HepG2 (cell line): ENCODE results near the gene MED12L. TPM values are rescaled to one million over a fixed set of nuclear protein-coding genes. Genes with fewer than 3 reads are reported as not detected.
A peak's percentile ranks its signal among the peaks of the same experiment; 100 is the strongest.

Experiments used
- ATAC-seq: fragments of 200-7000 bp; cut with Tn5 transposase; 3 replicates; pipeline ENCODE4 v1.9.1; 2020; ENCODE audit warnings: mild to moderate bottlenecking, moderate library complexity
- BruUV-seq: library from RNA; stranded (reverse); fragments of 400-500 nt; replicated peaks from 2 replicates; lab custom pipeline; 2021; lab: Mats Ljungman, UMichigan
- CTCF ChIA-PET: fragments of 300-600 bp; formaldehyde crosslinking; extraction: SDS; loops from one replicate; lab custom pipeline; 2021; ENCODE audit warnings: low total read pairs, inconsistent platforms, low intra/inter-chr PET ratio; lab: Yijun Ruan, JAX
- POLR2A ChIA-PET: fragments of 350-600 bp; sonication (Branson Sonifier 250); formaldehyde crosslinking; loops from one replicate; lab custom pipeline; 2020; ENCODE audit warnings: antibody characterized with exemption, inconsistent platforms; lab: Yijun Ruan, JAX
- DNase-seq: peaks from one replicate; pipeline ENCODE4 v3.0.0-alpha.2; 2015; ENCODE audit warnings: low spot score
- FAIRE-seq: peaks from 3 replicates; lab custom pipeline; 2011; peaks lifted over from hg19 to GRCh38; lab: Jason Lieb, UNC
- H2AFZ ChIP-seq: one replicate; pipeline ENCODE4 v1.6.1; 2011; ENCODE audit warnings: low read length, inconsistent platforms
- H3K27ac ChIP-seq: fragments of 300-600 bp; 3 replicates; pipeline ENCODE4 v1.8.0; 2011; ENCODE audit warnings: mixed run types, mild to moderate bottlenecking, mixed read lengths, low read length, inconsistent platforms; ENCODE audit not compliant: insufficient read depth; ENCODE audit errors: extremely low read length
- H3K27me3 ChIP-seq, 2 experiments: fragments of 200-600 bp in 1 of 2; 2 replicates in 1 of 2; 3 replicates in 1 of 2; pipeline versions ENCODE4 v1.6.0 to v1.8.0; 2011; ENCODE audit warnings: low read length in 2 of 2, mild to moderate bottlenecking in 2 of 2, moderate library complexity in 2 of 2, inconsistent platforms in 1 of 2; ENCODE audit not compliant: insufficient read depth in 2 of 2, control insufficient read depth in 1 of 2
- H3K36me3 ChIP-seq, 2 experiments: fragments of 200-600 bp in 1 of 2; replicated peaks in 1 of 2; 2 replicates in 1 of 2; 3 replicates in 1 of 2; pipeline versions ENCODE4 v1.5.1 to v1.8.0; 2011; ENCODE audit warnings: low read length in 2 of 2, inconsistent platforms in 1 of 2; ENCODE audit not compliant: insufficient read depth in 2 of 2, control insufficient read depth in 1 of 2
- H3K4me1 ChIP-seq: 2 replicates; pipeline ENCODE4 v1.5.1; 2012; ENCODE audit warnings: low read length, inconsistent platforms; ENCODE audit not compliant: insufficient read depth
- H3K4me2 ChIP-seq: 2 replicates; pipeline ENCODE4 v1.6.0; 2011; ENCODE audit warnings: low read depth, low read length, inconsistent platforms
- H3K4me3 ChIP-seq, 3 experiments: fragments of 200-600 bp in 1 of 3; sonication (generic), shearing (Covaris generic) in 1 of 3; replicated peaks in 1 of 3; 2 replicates each; pipeline ENCODE4 v1.5.1; 2011 to 2016; ENCODE audit warnings: low read length in 3 of 3, inconsistent platforms in 2 of 3, low read depth in 2 of 3, mild to moderate bottlenecking in 2 of 3, control low read depth in 1 of 3, mixed read lengths in 1 of 3; ENCODE audit not compliant: insufficient read depth in 1 of 3
- H3K79me2 ChIP-seq: one replicate; pipeline ENCODE4 v1.6.1; 2011; ENCODE audit warnings: low read length, inconsistent platforms; ENCODE audit not compliant: insufficient read depth
- H3K9ac ChIP-seq: 2 replicates; pipeline ENCODE4 v1.6.0; 2011; ENCODE audit warnings: mild to moderate bottlenecking, low read depth, low read length, inconsistent platforms; ENCODE audit not compliant: insufficient read depth
- H3K9me3 ChIP-seq: 2 replicates; pipeline ENCODE4 v1.5.1; 2012; ENCODE audit warnings: mild to moderate bottlenecking, low read length
- H4K20me1 ChIP-seq: 2 replicates; pipeline ENCODE4 v1.6.0; 2011; ENCODE audit warnings: inconsistent platforms, mild to moderate bottlenecking, low read length, moderate library complexity; ENCODE audit not compliant: insufficient read depth
- ATM ChIP-seq: fragments of 450-650 bp; IDR thresholded peaks from 2 replicates; pipeline ENCODE4 v1.7.1; 2017; ENCODE audit warnings: mild to moderate bottlenecking, borderline replicate concordance
- CCAR2 ChIP-seq: fragments of 200-400 bp; formaldehyde crosslinking; optimal IDR thresholded peaks from 2 replicates; pipeline ENCODE3; 2018; ENCODE audit warnings: low read depth, mild to moderate bottlenecking, low read length, moderate library complexity
- FOXK1 ChIP-seq: sonication (generic); formaldehyde crosslinking; IDR thresholded peaks from 2 replicates; pipeline ENCODE4 v1.4.0; 2020; ENCODE audit warnings: low read depth, missing genetic modification reagents, borderline replicate concordance
- GPN1 ChIP-seq: sonication (generic); formaldehyde crosslinking; IDR thresholded peaks from 2 replicates; pipeline ENCODE4 v1.5.1; 2020; ENCODE audit warnings: missing genetic modification reagents, borderline replicate concordance
- HDAC2 ChIP-seq: sonication (generic); formaldehyde crosslinking; IDR thresholded peaks from 2 replicates; pipeline ENCODE4 v1.4.0; 2020; ENCODE audit warnings: missing genetic modification reagents
- KAT2B ChIP-seq: fragments of 150-350 bp; IDR thresholded peaks from 2 replicates; pipeline ENCODE4 v1.6.1; 2014; ENCODE audit warnings: low read depth, low read length, borderline replicate concordance
- KLF9 ChIP-seq: IDR thresholded peaks from 2 replicates; pipeline ENCODE4 v1.6.1; 2016; ENCODE audit warnings: low read depth
- MTA3 ChIP-seq: sonication (generic); formaldehyde crosslinking; IDR thresholded peaks from 2 replicates; pipeline ENCODE4 v1.4.0; 2020; ENCODE audit warnings: missing genetic modification reagents
- NFE2L2 ChIP-seq: fragments of 150-350 bp; IDR thresholded peaks from 2 replicates; pipeline ENCODE4 v1.6.1; 2014; ENCODE audit warnings: low read length
- POLR2A ChIP-seq, 2 experiments: IDR thresholded peaks; 2 replicates each; pipeline ENCODE4 v1.6.1; 2011; ENCODE audit warnings: low read depth in 2 of 2, low read length in 2 of 2, mild to moderate bottlenecking in 1 of 2, moderate library complexity in 1 of 2; ENCODE audit not compliant: insufficient read depth in 1 of 2
- SSRP1 ChIP-seq: IDR thresholded peaks from 2 replicates; pipeline ENCODE4 v1.6.1; 2016; ENCODE audit warnings: control low read depth
- TCF7L2 ChIP-seq: IDR thresholded peaks from 2 replicates; pipeline ENCODE4 v1.6.1; 2011; ENCODE audit warnings: mild to moderate bottlenecking, low read depth, low read length, moderate library complexity
- YEATS4 ChIP-seq: sonication (generic); formaldehyde crosslinking; IDR thresholded peaks from 2 replicates; pipeline ENCODE4 v1.4.0; 2020; ENCODE audit warnings: missing genetic modification reagents, borderline replicate concordance
- ZBTB21 ChIP-seq: sonication (generic); formaldehyde crosslinking; IDR thresholded peaks from 2 replicates; pipeline ENCODE4 v1.4.0; 2020; ENCODE audit warnings: missing genetic modification reagents
- ZFY ChIP-seq: sonication (generic); formaldehyde crosslinking; IDR thresholded peaks from 2 replicates; pipeline ENCODE4 v1.4.0; 2020; ENCODE audit warnings: missing genetic modification reagents
- ZNF251 ChIP-seq: sonication (generic); formaldehyde crosslinking; IDR thresholded peaks from 2 replicates; pipeline ENCODE4 v1.9.0; 2021; ENCODE audit warnings: mild to moderate bottlenecking, missing genetic modification reagents
- ZNF431 ChIP-seq: sonication (generic); formaldehyde crosslinking; IDR thresholded peaks from 2 replicates; pipeline ENCODE4 v1.9.0; 2022; ENCODE audit warnings: missing genetic modification reagents, low read depth, mild to moderate bottlenecking, borderline replicate concordance
- ZNF468 ChIP-seq: sonication (generic); formaldehyde crosslinking; IDR thresholded peaks from 2 replicates; pipeline ENCODE4 v1.8.0; 2022; ENCODE audit warnings: mild to moderate bottlenecking, moderate library complexity, missing genetic modification reagents
- ZNF552 ChIP-seq: sonication (generic); formaldehyde crosslinking; IDR thresholded peaks from 2 replicates; pipeline ENCODE4 v1.9.0; 2022; ENCODE audit warnings: missing genetic modification reagents, mild to moderate bottlenecking, borderline replicate concordance
- WGBS: methylation state at CpG from one replicate; pipeline ENCODE4 v1.1.6; 2017; ENCODE audit warnings: low lambda C conversion rate; 5-methylcytosine and 5-hydroxymethylcytosine counted together
- in situ Hi-C: cut with HindIII; loops from 2 replicates; pipeline ENCODE4 v1.10.0; 2017; ENCODE audit warnings: low pct_unique_long_range_greater_than_20kb; ENCODE audit not compliant: extremely low pct_ligation_motif_present
- intact Hi-C: fragments of 100-400 bp; cut with micrococcal nuclease; formaldehyde crosslinking; loops from one replicate; pipeline ENCODE4 v1.10.0; 2022; ENCODE audit not compliant: unreplicated experiment
- polyA plus RNA-seq, 8 experiments: library from polyadenylated mRNA; depleted of rRNA in 3 of 8; stranded (reverse) in 7 of 8; unstranded in 1 of 8; fragments of >200 nt; fragmentation: Illumina TruSeq in 4 of 8; extraction: Trizol in 4 of 8; gene quantifications; 2 replicates each; pipeline versions ENCODE4 v1.2.1 to v1.2.3, GENCODE V29; 2011 to 2016; ENCODE audit warnings: low read depth in 4 of 8, missing spikeins in 1 of 8, mixed read lengths in 1 of 8; ENCODE audit not compliant: insufficient read depth in 1 of 8
- total RNA-seq, 5 experiments: library from RNA; depleted of rRNA; stranded (reverse); fragments of >200 nt; fragmentation: Illumina TruSeq; extraction: Trizol; gene quantifications; 2 replicates each; pipeline ENCODE4 v1.2.3, GENCODE V29; 2016; ENCODE audit warnings: low read depth in 1 of 5
- TF ChIP-seq, protein P1 (sequence below): sonication (generic); formaldehyde crosslinking; IDR thresholded peaks from 2 replicates; pipeline ENCODE4 v1.5.0; 2020; ENCODE audit warnings: mild to moderate bottlenecking, missing genetic modification reagents, moderate library complexity

MED12L gene
- total and polyA plus RNA-seq, 2 of the 13 experiments (the other 11 are each of a cell fraction or from before 2014, with no cell fraction given): 0.07 to 0.64 TPM

DNA sequence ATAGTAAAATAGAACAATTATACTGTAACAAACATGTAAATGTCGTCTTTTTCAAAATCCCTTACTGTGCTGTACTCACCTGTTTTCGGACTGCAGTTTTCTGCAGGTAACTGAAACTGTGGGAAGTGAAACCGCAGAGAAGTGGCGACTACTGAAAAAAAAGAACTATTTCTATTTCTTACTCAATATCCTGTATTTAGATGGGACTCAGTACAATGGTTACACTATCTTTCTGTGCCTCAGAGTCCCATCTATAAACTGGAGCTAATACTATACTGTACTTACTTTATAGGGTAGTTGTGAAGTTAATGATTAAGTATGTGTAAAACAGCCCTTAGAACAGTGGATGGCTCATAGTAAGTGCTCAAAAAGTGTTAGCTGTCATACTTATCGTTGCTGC is 313.4 kb downstream of the MED12L start:
- Histone ChIP-seq H3K4me1 (no peaks in the 10 kb centered on the region), H3K79me2 (no peaks in the 10 kb centered on the region), H2AFZ (no peak overlapping the region), H3K4me3 (no peak overlapping the region), H3K9me3 (no peaks in the 10 kb centered on the region), H3K27me3 (no peaks in the 10 kb centered on the region), H3K36me3 (no peaks in the 10 kb centered on the region), H3K4me2 (no peak overlapping the region), H4K20me1 (no peaks in the 10 kb centered on the region), H3K27ac (no peak overlapping the region), H3K9ac (no peak overlapping the region)
- TF ChIP-seq HDAC2: no peak
- TF ChIP-seq, protein P1, sequence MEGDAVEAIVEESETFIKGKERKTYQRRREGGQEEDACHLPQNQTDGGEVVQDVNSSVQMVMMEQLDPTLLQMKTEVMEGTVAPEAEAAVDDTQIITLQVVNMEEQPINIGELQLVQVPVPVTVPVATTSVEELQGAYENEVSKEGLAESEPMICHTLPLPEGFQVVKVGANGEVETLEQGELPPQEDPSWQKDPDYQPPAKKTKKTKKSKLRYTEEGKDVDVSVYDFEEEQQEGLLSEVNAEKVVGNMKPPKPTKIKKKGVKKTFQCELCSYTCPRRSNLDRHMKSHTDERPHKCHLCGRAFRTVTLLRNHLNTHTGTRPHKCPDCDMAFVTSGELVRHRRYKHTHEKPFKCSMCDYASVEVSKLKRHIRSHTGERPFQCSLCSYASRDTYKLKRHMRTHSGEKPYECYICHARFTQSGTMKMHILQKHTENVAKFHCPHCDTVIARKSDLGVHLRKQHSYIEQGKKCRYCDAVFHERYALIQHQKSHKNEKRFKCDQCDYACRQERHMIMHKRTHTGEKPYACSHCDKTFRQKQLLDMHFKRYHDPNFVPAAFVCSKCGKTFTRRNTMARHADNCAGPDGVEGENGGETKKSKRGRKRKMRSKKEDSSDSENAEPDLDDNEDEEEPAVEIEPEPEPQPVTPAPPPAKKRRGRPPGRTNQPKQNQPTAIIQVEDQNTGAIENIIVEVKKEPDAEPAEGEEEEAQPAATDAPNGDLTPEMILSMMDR: no peak
- no peak for TF ChIP-seq POLR2A (IDR thresholded peaks at IDR 0.05; ENCODE audit: insufficient read depth in 1 of 2, low read depth in 2 of 2, low read length in 2 of 2)
- no peak for TF ChIP-seq YEATS4 (CRISPR knock-in tag)
- no peak for TF ChIP-seq TCF7L2
- TF ChIP-seq ZFY (CRISPR knock-in tag): no peak
- TF ChIP-seq NFE2L2: no peak
- TF ChIP-seq SSRP1 (CRISPR knock-in tag): no peak
- no peak for TF ChIP-seq MTA3
- TF ChIP-seq ZNF431 (CRISPR knock-in tag): no peak
- TF ChIP-seq ATM: no peak
- TF ChIP-seq ZNF552 (CRISPR knock-in tag): no peak
- no peak for TF ChIP-seq ZNF251
- no peak for TF ChIP-seq KLF9 (CRISPR knock-in tag)
- no peak for TF ChIP-seq FOXK1
- TF ChIP-seq KAT2B: no peak
- TF ChIP-seq CCAR2: no peak
- TF ChIP-seq ZBTB21 (CRISPR knock-in tag): no peak
- TF ChIP-seq GPN1 (CRISPR knock-in tag): no peak
- no peak for TF ChIP-seq ZNF468 (CRISPR knock-in tag)
- intact Hi-C loops: no loop called here
- POLR2A ChIA-PET: no interaction called here
- WGBS: 24% methylated on average over 5 of the region's 5 CpGs
- CTCF ChIA-PET: no interaction called here
- BruUV-seq: no TSS peak
- FAIRE-seq (no peak), ATAC-seq (no peak; the same call in 2 of the 3 replicates), DNase-seq (peak; percentile 3)
- in situ Hi-C loops: no loop called here
